Loucy (cell line): ENCODE measurements around the gene CDK19.

Experiments used
- H2AFZ ChIP-seq: fragments of 200-600 bp; sonication (generic); 2 replicates; pipeline ENCODE4 v1.6.0; 2016; ENCODE audit warnings: antibody characterized with exemption, mild to moderate bottlenecking, low read length, moderate library complexity
- H3F3A ChIP-seq: fragments of 200-600 bp; 2 replicates; pipeline ENCODE4 v1.6.0; 2016; ENCODE audit warnings: antibody characterized with exemption, low read depth, mild to moderate bottlenecking
- H3K27me3 ChIP-seq: fragments of 200-600 bp; sonication (generic); 2 replicates; pipeline ENCODE4 v1.6.1; 2014; ENCODE audit warnings: low read length, mild to moderate bottlenecking; ENCODE audit not compliant: insufficient read depth, poor library complexity, severe bottlenecking
- H3K36me3 ChIP-seq: fragments of 200-600 bp; sonication (generic); 2 replicates; pipeline ENCODE4 v1.6.1; 2016; ENCODE audit warnings: low read length; ENCODE audit not compliant: insufficient read depth
- H3K4me1 ChIP-seq: fragments of 200-600 bp; sonication (generic); 2 replicates; pipeline ENCODE4 v1.5.1; 2014; ENCODE audit warnings: low read length, mild to moderate bottlenecking; ENCODE audit not compliant: insufficient read depth, poor library complexity, severe bottlenecking
- H3K4me2 ChIP-seq: fragments of 200-600 bp; sonication (generic); 2 replicates; pipeline ENCODE4 v1.6.0; 2014; ENCODE audit warnings: antibody characterized with exemption, low read length, low read depth, mild to moderate bottlenecking; ENCODE audit not compliant: poor library complexity, severe bottlenecking
- H3K4me3 ChIP-seq: fragments of 200-600 bp; sonication (generic); 2 replicates; pipeline ENCODE4 v1.5.1; 2014; ENCODE audit warnings: low read length, mild to moderate bottlenecking, mixed read lengths; ENCODE audit not compliant: poor library complexity, severe bottlenecking
- H3K79me2 ChIP-seq: fragments of 200-600 bp; sonication (generic); 2 replicates; pipeline ENCODE4 v1.6.1; 2014; ENCODE audit warnings: low read length; ENCODE audit not compliant: insufficient read depth
- H3K9ac ChIP-seq: fragments of 200-600 bp; sonication (generic); 2 replicates; pipeline ENCODE4 v1.6.0; 2014; ENCODE audit warnings: mild to moderate bottlenecking, low read depth, low read length, moderate library complexity; ENCODE audit not compliant: poor library complexity, severe bottlenecking
- H3K9me2 ChIP-seq: fragments of 200-600 bp; sonication (generic); replicated peaks from 2 replicates; pipeline ENCODE4 v1.6.1; 2016; ENCODE audit warnings: low read depth, low read length, mixed read lengths
- H3K9me3 ChIP-seq: fragments of 200-600 bp; sonication (generic); 2 replicates; pipeline ENCODE4 v1.6.1; 2014; ENCODE audit warnings: mild to moderate bottlenecking, antibody characterized with exemption, low read length, low read depth; ENCODE audit not compliant: insufficient read depth
- H4K20me1 ChIP-seq: fragments of 200-600 bp; sonication (generic); 2 replicates; pipeline ENCODE4 v1.6.0; 2014; ENCODE audit warnings: antibody characterized with exemption, low read length, mild to moderate bottlenecking; ENCODE audit not compliant: insufficient read depth, poor library complexity, severe bottlenecking
- CTCF ChIP-seq: fragments of 200-600 bp; sonication (generic); conservative IDR thresholded peaks from 2 replicates; pipeline ENCODE4 v1.5.1; 2014; ENCODE audit warnings: mild to moderate bottlenecking, antibody characterized with exemption, low read length
- EZH2phosphoT487 ChIP-seq: fragments of 200-600 bp; IDR thresholded peaks from 2 replicates; pipeline ENCODE4 v1.6.1; 2018; ENCODE audit warnings: antibody characterized with exemption, mild to moderate bottlenecking, moderate library complexity, borderline replicate concordance

CDK19 gene

GRCh38 chr6:110574817-110575216 is 240.5 kb downstream of the CDK19 start:
- Histone ChIP-seq H3K4me1 (peaks cover 6% of the 10 kb centered on the region), H2AFZ (no peak overlapping the region), H3K4me2 (no peak overlapping the region)

GRCh38 chr6:110573537-110573936 is 241.7 kb downstream of the CDK19 start:
- Histone ChIP-seq H3K4me3 (no peak overlapping the region), H2AFZ (peak overlapping the region; percentile 62; the same call in 1 of the 2 replicates), H3K27me3 (no peaks in the 10 kb centered on the region), H3K9me3 (no peaks in the 10 kb centered on the region), H3K36me3 (no peaks in the 10 kb centered on the region), H3K4me2 (no peak overlapping the region), H3K79me2 (no peaks in the 10 kb centered on the region), H3K4me1 (peaks cover 17% of the 10 kb centered on the region), H3F3A (no peaks in the 10 kb centered on the region), H3K9me2 (no peaks in the 10 kb centered on the region), H3K9ac (no peak overlapping the region), H4K20me1 (no peaks in the 10 kb centered on the region)
- TF ChIP-seq EZH2phosphoT487 (no peak), CTCF (no peak)

More at GRCh38 chr6:110574817-110575216, 240.5 kb downstream of the CDK19 start:
- TF ChIP-seq CTCF (no peak), EZH2phosphoT487 (no peak)
- H3K9me3 ChIP-seq, result no peaks in the 10 kb centered on the region
- no peaks in the 10 kb centered on the region for H3K27me3 ChIP-seq
- no peaks in the 10 kb centered on the region for H3K36me3 ChIP-seq
- no peaks in the 10 kb centered on the region for H3F3A ChIP-seq
- H3K79me2 ChIP-seq, result no peaks in the 10 kb centered on the region
- H3K4me3 ChIP-seq, result no peak overlapping the region
- H3K9me2 ChIP-seq, result no peaks in the 10 kb centered on the region
- no peaks in the 10 kb centered on the region for H4K20me1 ChIP-seq
- no peak overlapping the region for H3K9ac ChIP-seq

GRCh38 chr6:110573136-110573535 is 242.1 kb downstream of the CDK19 start:
- Histone ChIP-seq H4K20me1 (no peaks in the 10 kb centered on the region), H3K9ac (no peak overlapping the region), H3K36me3 (no peaks in the 10 kb centered on the region), H3K79me2 (no peaks in the 10 kb centered on the region), H3K4me3 (no peak overlapping the region), H3K27me3 (no peaks in the 10 kb centered on the region), H3F3A (no peaks in the 10 kb centered on the region), H3K4me2 (no peak overlapping the region), H2AFZ (no peak overlapping the region), H3K9me3 (no peaks in the 10 kb centered on the region), H3K4me1 (peaks cover 21% of the 10 kb centered on the region), H3K9me2 (no peaks in the 10 kb centered on the region)
- no peak for TF ChIP-seq EZH2phosphoT487

GRCh38 chr6:110567957-110568696 is 247.1 kb downstream of the CDK19 start:
- H3K4me2 ChIP-seq, result peak overlapping the region; percentile 18
- H4K20me1 ChIP-seq, result no peaks in the 10 kb centered on the region
- H3K4me1 ChIP-seq, result peaks cover 35% of the 10 kb centered on the region
- H2AFZ ChIP-seq, result peak overlapping the region; percentile 7; the same call in 1 of the 2 replicates
- H3K9ac ChIP-seq, result peak overlapping the region; percentile 10
- H3K79me2 ChIP-seq, result no peaks in the 10 kb centered on the region
- TF ChIP-seq CTCF, result no peak
- TF ChIP-seq EZH2phosphoT487, result no peak
- H3K9me2 ChIP-seq, result no peaks in the 10 kb centered on the region
- no peaks in the 10 kb centered on the region for H3K9me3 ChIP-seq
- no peaks in the 10 kb centered on the region for H3K27me3 ChIP-seq
- no peaks in the 10 kb centered on the region for H3K36me3 ChIP-seq
- H3K4me3 ChIP-seq, result no peak overlapping the region
- H3F3A ChIP-seq, result no peaks in the 10 kb centered on the region
